Measurements from ENCODE around the gene TF. TPM values are rescaled to one million over a fixed set of nuclear protein-coding genes. Genes with fewer than 3 reads are reported as not detected.

TF gene
- total RNA-seq, 4 donors from 2014 or later, result 1.9 to 8.8 (median 3.9) TPM

DNA sequence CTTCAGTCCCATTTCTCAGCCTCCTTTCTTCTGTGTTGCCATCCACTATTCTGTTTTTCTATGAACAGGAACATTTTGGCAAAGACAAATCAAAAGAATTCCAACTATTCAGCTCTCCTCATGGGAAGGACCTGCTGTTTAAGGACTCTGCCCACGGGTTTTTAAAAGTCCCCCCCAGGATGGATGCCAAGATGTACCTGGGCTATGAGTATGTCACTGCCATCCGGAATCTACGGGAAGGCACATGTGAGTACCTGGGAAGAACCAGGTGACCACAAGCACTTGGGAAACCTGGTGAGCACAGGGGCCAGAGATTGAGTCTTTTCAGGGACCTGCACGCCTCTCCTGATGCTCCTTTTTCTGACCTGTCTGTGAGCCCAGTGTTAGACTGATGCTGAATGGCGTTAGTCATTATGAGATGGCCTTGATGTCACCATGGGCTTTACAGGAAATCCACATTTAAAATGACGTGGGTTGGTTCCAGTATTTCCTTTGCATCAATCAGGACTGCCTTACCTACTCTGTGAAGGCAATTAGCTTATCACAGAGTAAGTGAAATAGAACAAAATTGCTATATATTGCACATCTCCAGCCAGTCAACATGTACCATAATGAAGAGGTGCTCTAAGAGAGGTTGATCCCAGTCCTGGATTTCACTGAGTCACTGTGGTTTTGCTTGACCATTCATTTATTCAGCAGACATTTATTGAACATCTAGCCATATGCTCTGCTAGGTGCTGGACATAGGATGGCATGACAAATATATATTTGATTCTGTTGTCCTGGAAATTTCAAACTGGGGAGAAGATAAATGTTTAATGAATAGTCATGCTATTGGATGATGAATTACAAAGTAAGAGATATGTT is 11.7 kb downstream of the TF start:
- intact Hi-C loops (cut with DNase I; ENCODE audit: low total_unique reads), result no loop called here
- DNase-seq (ENCODE audit: low spot score in 2 of 2), result no peak
- no peak overlapping the region for H3K4me3 ChIP-seq (ENCODE audit: low read depth, poor library complexity, severe bottlenecking)
- no peak for TF ChIP-seq CTCF (IDR thresholded peaks at IDR 0.05)
- no peak for TF ChIP-seq POLR2A (IDR thresholded peaks at IDR 0.05)
- WGBS, 2 donors, result 71 to 86% methylated on average over 6 of the region's 6 CpGs

GRCh38 chr3:133758568-133758928 is 12.4 kb downstream of the TF start:
- H3K4me3 ChIP-seq (ENCODE audit: low read depth, poor library complexity, severe bottlenecking), result no peak overlapping the region
- intact Hi-C loops (cut with DNase I; ENCODE audit: low total_unique reads), result no loop called here
- no peak for DNase-seq (ENCODE audit: low spot score in 2 of 2)
- no peak for TF ChIP-seq POLR2A (IDR thresholded peaks at IDR 0.05)
- TF ChIP-seq CTCF (IDR thresholded peaks at IDR 0.05), result no peak
- WGBS, 2 donors, result 71 to 94% methylated on average over 1 of the region's 1 CpG

DNA sequence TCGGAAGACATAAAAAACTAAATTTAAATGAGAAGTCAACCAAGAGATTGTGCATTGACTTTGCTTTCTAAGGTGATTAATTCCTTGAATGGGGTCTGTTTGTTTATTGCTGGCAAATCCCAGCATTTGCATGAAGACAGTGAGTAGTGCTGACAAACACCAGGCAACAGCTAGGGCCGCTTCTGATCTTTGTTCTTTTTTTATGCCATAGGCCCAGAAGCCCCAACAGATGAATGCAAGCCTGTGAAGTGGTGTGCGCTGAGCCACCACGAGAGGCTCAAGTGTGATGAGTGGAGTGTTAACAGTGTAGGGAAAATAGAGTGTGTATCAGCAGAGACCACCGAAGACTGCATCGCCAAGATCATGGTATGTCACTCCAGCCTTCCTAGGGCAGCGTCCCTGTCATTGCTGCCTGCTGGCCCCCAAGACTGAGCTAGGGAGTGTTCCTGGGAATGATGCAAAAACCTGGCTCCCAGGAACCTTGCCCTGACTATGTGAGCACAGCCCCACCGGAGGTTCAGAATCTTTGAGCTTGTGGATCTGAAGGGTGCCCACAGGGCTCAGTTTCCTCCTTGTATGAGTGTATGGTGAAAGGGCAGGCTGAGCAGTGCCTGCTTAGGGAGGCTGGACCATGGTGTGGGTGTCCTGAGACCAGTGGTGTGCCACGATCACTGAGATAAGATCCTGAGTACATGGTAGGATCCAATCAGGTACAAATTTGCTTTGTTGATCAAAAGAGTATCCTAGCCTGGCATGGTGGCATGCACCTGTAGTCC is 13.0 kb downstream of the TF start:
- DNase-seq (ENCODE audit: low spot score in 2 of 2), result no peak
- intact Hi-C loops (cut with DNase I; ENCODE audit: low total_unique reads), result no loop called here
- WGBS, 2 donors, result 85 to 92% methylated on average over 9 of the region's 9 CpGs
- no peak overlapping the region for H3K4me3 ChIP-seq (ENCODE audit: low read depth, poor library complexity, severe bottlenecking)
- TF ChIP-seq POLR2A (IDR thresholded peaks at IDR 0.05) (no peak), CTCF (IDR thresholded peaks at IDR 0.05) (no peak)

- intact Hi-C loops (cut with DNase I; ENCODE audit: low total_unique reads), result no loop called here
- DNase-seq (ENCODE audit: low spot score in 2 of 2), result no peak
- TF ChIP-seq POLR2A (IDR thresholded peaks at IDR 0.05) (no peak), CTCF (IDR thresholded peaks at IDR 0.05) (no peak)
- 78 to 81% methylated on average over 2 of the region's 2 CpGs for WGBS, 2 donors
- H3K4me3 ChIP-seq (ENCODE audit: low read depth, poor library complexity, severe bottlenecking), result no peak overlapping the region
These were observed 13.6 kb downstream of the TF start for GRCh38 chr3:133759740-133760305.

GRCh38 chr3:133760916-133761315 is 14.7 kb downstream of the TF start:
- 92 to 98% methylated on average over 2 of the region's 2 CpGs for WGBS, 2 donors
- H3K4me3 ChIP-seq (ENCODE audit: low read depth, poor library complexity, severe bottlenecking), result no peak overlapping the region
- TF ChIP-seq CTCF (IDR thresholded peaks at IDR 0.05), result no peak
- no peak for TF ChIP-seq POLR2A (IDR thresholded peaks at IDR 0.05)
- no peak for DNase-seq (ENCODE audit: low spot score in 2 of 2)
- intact Hi-C loops (cut with DNase I; ENCODE audit: low total_unique reads), result no loop called here
